B cell (primary cell): ENCODE measurements around the gene CACNG4. TPM values are rescaled to one million over a fixed set of nuclear protein-coding genes. Genes with fewer than 3 reads are reported as not detected.

Source experiments
- ATAC-seq: fragments of 200-7000 bp; cut with Tn5 transposase; one replicate; pipeline ENCODE4 v1.10.0; 2021; ENCODE audit warnings: low read depth, mild to moderate bottlenecking, moderate number of reproducible peaks, moderate library complexity
- CTCF ChIA-PET: fragments of 350-600 bp; sonication (Branson Sonifier 250); formaldehyde crosslinking; loops from one replicate; lab custom pipeline; 2021; ENCODE audit warnings: antibody characterized with exemption, inconsistent platforms; lab: Charles Lee
- POLR2A ChIA-PET: fragments of 350-600 bp; sonication (Branson Sonifier 250); formaldehyde crosslinking; loops from one replicate; lab custom pipeline; 2021; ENCODE audit warnings: antibody characterized with exemption; lab: Charles Lee
- DNase-seq: peaks from one replicate; pipeline ENCODE4 v3.0.0; 2013
- H2AFZ ChIP-seq: 2 replicates; pipeline ENCODE4 v1.6.1; 2012; ENCODE audit warnings: mild to moderate bottlenecking, low read depth, low read length; ENCODE audit not compliant: insufficient read depth, poor library complexity, severe bottlenecking
- H3K27ac ChIP-seq, 2 donors: 1 replicate in 1 of 2; 2 replicates in 1 of 2; pipeline ENCODE4 v1.5.1; 2012 to 2013; ENCODE audit warnings: low read length in 2 of 2, mild to moderate bottlenecking in 2 of 2, moderate library complexity in 1 of 2
- H3K27me3 ChIP-seq, 4 experiments: fragments of 200-600 bp in 1 of 4; sonication (generic) in 1 of 4; replicated peaks in 1 of 4; 1 replicate in 2 of 4; 2 replicates in 2 of 4; pipeline versions ENCODE4 v1.6.1 to v1.7.0; 2013 to 2016; ENCODE audit warnings: low read length in 3 of 4, mild to moderate bottlenecking in 2 of 4, mixed read lengths in 1 of 4, moderate library complexity in 1 of 4; ENCODE audit not compliant: insufficient read depth in 4 of 4, control insufficient read depth in 3 of 4; ENCODE audit errors: control extremely low read depth in 1 of 4
- H3K36me3 ChIP-seq, 2 experiments: replicated peaks in 1 of 2; 1 replicate in 1 of 2; 2 replicates in 1 of 2; pipeline versions ENCODE4 v1.6.1 to v1.7.1; 2013; ENCODE audit warnings: low read length in 1 of 2; ENCODE audit not compliant: insufficient read depth in 2 of 2, control insufficient read depth in 1 of 2; ENCODE audit errors: control extremely low read depth in 1 of 2, extremely low read depth in 1 of 2
- H3K4me1 ChIP-seq, 2 donors: fragments of 200-600 bp in 1 of 2; sonication (generic) in 1 of 2; 1 replicate in 1 of 2; 2 replicates in 1 of 2; pipeline versions ENCODE4 v1.5.1 to v1.6.1; 2013 to 2017; ENCODE audit warnings: low read length in 2 of 2; ENCODE audit not compliant: control insufficient read depth in 2 of 2, insufficient read depth in 2 of 2
- H3K4me2 ChIP-seq: replicated peaks from 2 replicates; pipeline ENCODE3; 2012; ENCODE audit warnings: mild to moderate bottlenecking, low read depth, low read length; ENCODE audit not compliant: poor library complexity, severe bottlenecking
- H3K4me3 ChIP-seq, 5 experiments: fragments of 200-600 bp in 1 of 5; sonication (generic) in 1 of 5; 1 replicate in 3 of 5; 2 replicates in 2 of 5; pipeline versions ENCODE4 v1.5.1 to v1.7.0; 2011 to 2016; ENCODE audit warnings: low read length in 4 of 5, mild to moderate bottlenecking in 4 of 5, low read depth in 2 of 5, control low read depth in 1 of 5, moderate library complexity in 1 of 5; ENCODE audit not compliant: insufficient read depth in 1 of 5; ENCODE audit errors: control extremely low read depth in 1 of 5, extremely low read depth in 1 of 5
- H3K79me2 ChIP-seq: fragments of 200-600 bp; sonication (generic); one replicate; pipeline ENCODE4 v1.6.0; 2016; ENCODE audit warnings: low read length; ENCODE audit not compliant: control insufficient read depth, insufficient read depth
- H3K9ac ChIP-seq: fragments of 200-600 bp; sonication (generic); 2 replicates; pipeline ENCODE4 v1.6.1; 2017; ENCODE audit warnings: mild to moderate bottlenecking, low read length, moderate library complexity
- H3K9me3 ChIP-seq, 3 donors: one replicate each; pipeline versions ENCODE4 v1.6.1 to v1.7.1; 2013; ENCODE audit warnings: low read length in 2 of 3; ENCODE audit not compliant: control insufficient read depth in 2 of 3, insufficient read depth in 1 of 3; ENCODE audit errors: control extremely low read depth in 1 of 3
- H4K20me1 ChIP-seq: 2 replicates; pipeline ENCODE4 v1.6.0; 2012; ENCODE audit warnings: mild to moderate bottlenecking, low read length; ENCODE audit not compliant: insufficient read depth, control insufficient read depth, poor library complexity, severe bottlenecking
- H3K27ac Mint-ChIP-seq: one replicate; pipeline ENCODE4 v1.8.0; 2021; ENCODE audit warnings: mixed read lengths
- H3K27me3 Mint-ChIP-seq: one replicate; pipeline ENCODE4 v1.8.0; 2021; ENCODE audit warnings: mixed read lengths
- H3K4me1 Mint-ChIP-seq: one replicate; pipeline ENCODE4 v1.8.0; 2021; ENCODE audit warnings: mixed read lengths
- H3K4me3 Mint-ChIP-seq: one replicate; pipeline ENCODE4 v1.8.0; 2021; ENCODE audit warnings: mixed read lengths
- H3K9me3 Mint-ChIP-seq: one replicate; pipeline ENCODE4 v1.8.0; 2022; ENCODE audit warnings: mixed read lengths; ENCODE audit not compliant: insufficient read depth
- EZH2 ChIP-seq: IDR thresholded peaks from 2 replicates; pipeline ENCODE4 v1.6.1; 2012; ENCODE audit warnings: borderline replicate concordance, low read depth, mild to moderate bottlenecking, moderate library complexity, low read length; ENCODE audit not compliant: insufficient read depth, poor library complexity, severe bottlenecking
- WGBS: methylation state at CpG from one replicate; pipeline ENCODE4 v1.1.5; 2013; ENCODE audit warnings: missing lambda C conversion rate; ENCODE audit not compliant: insufficient coverage; 5-methylcytosine and 5-hydroxymethylcytosine counted together
- intact Hi-C: fragments of 100-400 bp; cut with micrococcal nuclease; formaldehyde crosslinking; loops from one replicate; pipeline ENCODE4 v1.10.0; 2022
- polyA plus RNA-seq: library from polyadenylated mRNA; depleted of rRNA; stranded (reverse); fragments of >200 nt; gene quantifications from 2 replicates; pipeline ENCODE4 v1.2.3, GENCODE V29; 2012
- total RNA-seq, 2 donors: library from RNA; stranded (reverse); fragments of 120-200 nt in 1 of 2; gene quantifications; 1 replicate in 1 of 2; 2 replicates in 1 of 2; pipeline versions ENCODE4 v1.2.3 to v1.2.4, GENCODE V29; 2013 to 2022
- TF ChIP-seq, protein P1 (sequence below): fragments of 200-600 bp; IDR thresholded peaks from one replicate; pipeline ENCODE4 v1.8.0; 2022; ENCODE audit warnings: antibody characterized with exemption, mild to moderate bottlenecking

Gene CACNG4
- total and polyA plus RNA-seq, 2 donors (not counting 1 experiment from before 2014, with no cell fraction given), result not detected

DNA sequence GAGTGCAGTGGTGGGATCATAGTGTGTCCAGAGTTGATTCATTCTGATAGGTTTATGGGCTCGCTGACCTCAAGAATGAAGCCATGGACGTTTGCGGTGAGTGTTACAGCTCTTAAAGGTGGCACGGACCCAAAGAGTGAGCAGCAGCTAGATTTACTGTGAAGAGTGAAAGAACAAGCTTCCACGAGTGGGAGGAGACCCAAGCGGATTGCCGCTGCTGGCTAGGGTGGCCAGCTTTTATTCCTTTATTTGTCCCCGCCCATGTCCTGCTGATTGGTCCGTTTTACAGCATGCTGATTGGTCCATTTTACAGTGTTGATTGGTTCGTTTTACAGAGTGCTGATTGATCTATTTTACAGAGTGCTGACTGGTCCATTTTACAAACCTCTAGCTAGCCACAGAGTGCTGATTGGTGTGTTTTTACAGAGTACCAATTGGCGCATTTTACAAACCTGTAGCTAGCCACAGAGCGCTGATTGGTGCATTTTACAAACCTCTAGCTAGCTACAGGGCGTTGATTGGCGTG is 17.5 kb downstream of the CACNG4 start:
- H3K27ac Mint-ChIP-seq, result no peak overlapping the region
- TF ChIP-seq EZH2, result no peak
- TF ChIP-seq, protein P1, sequence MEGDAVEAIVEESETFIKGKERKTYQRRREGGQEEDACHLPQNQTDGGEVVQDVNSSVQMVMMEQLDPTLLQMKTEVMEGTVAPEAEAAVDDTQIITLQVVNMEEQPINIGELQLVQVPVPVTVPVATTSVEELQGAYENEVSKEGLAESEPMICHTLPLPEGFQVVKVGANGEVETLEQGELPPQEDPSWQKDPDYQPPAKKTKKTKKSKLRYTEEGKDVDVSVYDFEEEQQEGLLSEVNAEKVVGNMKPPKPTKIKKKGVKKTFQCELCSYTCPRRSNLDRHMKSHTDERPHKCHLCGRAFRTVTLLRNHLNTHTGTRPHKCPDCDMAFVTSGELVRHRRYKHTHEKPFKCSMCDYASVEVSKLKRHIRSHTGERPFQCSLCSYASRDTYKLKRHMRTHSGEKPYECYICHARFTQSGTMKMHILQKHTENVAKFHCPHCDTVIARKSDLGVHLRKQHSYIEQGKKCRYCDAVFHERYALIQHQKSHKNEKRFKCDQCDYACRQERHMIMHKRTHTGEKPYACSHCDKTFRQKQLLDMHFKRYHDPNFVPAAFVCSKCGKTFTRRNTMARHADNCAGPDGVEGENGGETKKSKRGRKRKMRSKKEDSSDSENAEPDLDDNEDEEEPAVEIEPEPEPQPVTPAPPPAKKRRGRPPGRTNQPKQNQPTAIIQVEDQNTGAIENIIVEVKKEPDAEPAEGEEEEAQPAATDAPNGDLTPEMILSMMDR, result no peak
- Histone ChIP-seq H2AFZ (no peak overlapping the region), H3K4me1 (no peaks in the 10 kb centered on the region), H3K36me3 (no peaks in the 10 kb centered on the region), H4K20me1 (no peaks in the 10 kb centered on the region), H3K4me2 (no peak overlapping the region), H3K27ac (no peak overlapping the region), H3K4me3 (no peak overlapping the region), H3K9ac (no peak overlapping the region), H3K9me3 (peaks cover 0 to 2% (median 0%) of the 10 kb centered on the region in 3 donors), H3K27me3 (peaks cover 0 to 4% (median 0%) of the 10 kb centered on the region in 4 experiments), H3K79me2 (no peaks in the 10 kb centered on the region)
- WGBS, result 83% methylated on average over 14 of the region's 14 CpGs
- DNase-seq (no peak), ATAC-seq (no peak)
- no peaks in the 10 kb centered on the region for H3K9me3 Mint-ChIP-seq
- intact Hi-C loops, result no loop called here
- no peak overlapping the region for H3K4me3 Mint-ChIP-seq
- H3K27me3 Mint-ChIP-seq, result peaks cover 34% of the 10 kb centered on the region
- ChIA-PET POLR2A (no interaction called here), CTCF (no interaction called here)
- H3K4me1 Mint-ChIP-seq, result no peaks in the 10 kb centered on the region

GRCh38 chr17:66983414-66984021 is 19.0 kb downstream of the CACNG4 start:
- no peak overlapping the region for H2AFZ ChIP-seq
- Mint-ChIP-seq H3K27ac (no peak overlapping the region), H3K4me1 (no peaks in the 10 kb centered on the region), H3K9me3 (no peaks in the 10 kb centered on the region), H3K4me3 (no peak overlapping the region), H3K27me3 (peaks cover 36% of the 10 kb centered on the region)
- 81% methylated on average over 11 of the region's 14 CpGs for WGBS
- no peaks in the 10 kb centered on the region for H3K36me3 ChIP-seq
- DNase-seq, result no peak
- H3K27me3 ChIP-seq, result peaks cover 0 to 2% (median 0%) of the 10 kb centered on the region in 4 experiments
- POLR2A ChIA-PET, result no interaction called here
- H4K20me1 ChIP-seq, result no peaks in the 10 kb centered on the region
- TF ChIP-seq, protein P1, result no peak
- no peak for TF ChIP-seq EZH2
- CTCF ChIA-PET, result no interaction called here
- H3K9ac ChIP-seq, result no peak overlapping the region
- ATAC-seq, result no peak
- intact Hi-C loops, result no loop called here
- no peak overlapping the region for H3K4me2 ChIP-seq
- H3K27ac ChIP-seq, result no peak overlapping the region
- no peaks in the 10 kb centered on the region for H3K4me1 ChIP-seq
- H3K4me3 ChIP-seq, result no peak overlapping the region
- H3K79me2 ChIP-seq, result no peaks in the 10 kb centered on the region
- H3K9me3 ChIP-seq, result peaks cover 0 to 2% (median 0%) of the 10 kb centered on the region in 3 donors
